22Rv1 (cell line): ENCODE measurements around the gene CCL28.
"Not testable (repeated sequence)": the region's sequence is repeated elsewhere in the genome, so short reads cannot be mapped to it uniquely, and the experiment has no call there.

Experiments used
- H3K27ac ChIP-seq: fragments of 450-650 bp; 2 replicates; pipeline ENCODE4 v1.5.1; 2017
- CTCF ChIP-seq: fragments of 450-650 bp; IDR thresholded peaks from 2 replicates; pipeline ENCODE4 v1.5.1; 2017; ENCODE audit warnings: mild to moderate bottlenecking
- ZFX ChIP-seq: fragments of 450-650 bp; IDR thresholded peaks from 2 replicates; pipeline ENCODE4 v1.6.1; 2017; ENCODE audit warnings: antibody characterized with exemption, borderline replicate concordance

CCL28 gene

GRCh38 chr5:43429706-43430105 is 17.5 kb upstream of the CCL28 start:
- TF ChIP-seq CTCF (no peak), ZFX (no peak)
- H3K27ac ChIP-seq = no peak overlapping the region

GRCh38 chr5:43429016-43429415 is 16.8 kb upstream of the CCL28 start:
- TF ChIP-seq CTCF (no peak), ZFX (no peak)
- no peak overlapping the region for H3K27ac ChIP-seq

GRCh38 chr5:43427306-43427705 is 15.1 kb upstream of the CCL28 start:
- no peak overlapping the region for H3K27ac ChIP-seq
- TF ChIP-seq ZFX (no peak), CTCF (no peak)

- H3K27ac ChIP-seq = no peak overlapping the region
- TF ChIP-seq ZFX = no peak
- TF ChIP-seq CTCF = no peak
Observed at GRCh38 chr5:43425983-43426382, 13.8 kb upstream of the CCL28 start.

GRCh38 chr5:43423086-43423485 is 10.9 kb upstream of the CCL28 start:
- not testable (repeated sequence) for H3K27ac ChIP-seq

- peak overlapping the region; percentile 28 for H3K27ac ChIP-seq
- TF ChIP-seq ZFX (no peak), CTCF (no peak)
Observed at GRCh38 chr5:43422143-43422542, 10.0 kb upstream of the CCL28 start.

GRCh38 chr5:43421450-43422133 is 9.4 kb upstream of the CCL28 start:
- TF ChIP-seq CTCF = no peak
- no peak for TF ChIP-seq ZFX
- peak overlapping the region; percentile 28 for H3K27ac ChIP-seq

GRCh38 chr5:43420241-43420640 is 8.1 kb upstream of the CCL28 start:
- H3K27ac ChIP-seq = no peak overlapping the region
- TF ChIP-seq CTCF = no peak
- TF ChIP-seq ZFX = no peak
